Measurements from ENCODE around the gene ATP8A2. TPM values are rescaled to one million over a fixed set of nuclear protein-coding genes. Genes with fewer than 3 reads are reported as not detected.

The ATP8A2 gene
- total RNA-seq, 6 experiments from 2014 or later = not detected

DNA sequence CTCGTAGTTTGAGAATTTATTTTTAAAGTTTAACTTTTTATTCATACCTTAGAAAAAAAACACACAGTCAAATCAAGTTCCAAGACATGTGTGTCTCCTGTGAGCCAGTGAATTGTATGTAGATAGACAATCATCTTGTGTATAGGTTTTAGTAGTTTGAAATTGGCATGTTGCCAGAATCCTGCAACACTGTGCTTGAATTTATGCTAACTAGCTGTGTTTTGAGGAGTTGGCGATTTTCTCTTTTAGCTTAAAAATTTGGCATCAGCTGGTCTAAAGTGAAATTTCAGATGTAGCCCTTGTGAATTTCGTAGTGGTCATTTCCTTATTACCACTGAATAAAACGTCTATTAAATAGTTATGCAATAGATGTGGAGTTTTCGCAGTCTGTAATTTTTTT is 213.2 kb downstream of the ATP8A2 start:
- intact Hi-C loops (cut with DNase I) = loop anchor here in 1 of 2 donors (5.0 kb wide), 1 partner anchor 472 kb away; no protein-coding TSS in a partner anchor
- ATAC-seq (no peak), DNase-seq (no peak)
- H3K4me3 ChIP-seq = no peak overlapping the region
- H3K27me3 ChIP-seq = no peaks in the 10 kb centered on the region
- no peaks in the 10 kb centered on the region for H3K36me3 ChIP-seq
- TF ChIP-seq, protein P1, sequence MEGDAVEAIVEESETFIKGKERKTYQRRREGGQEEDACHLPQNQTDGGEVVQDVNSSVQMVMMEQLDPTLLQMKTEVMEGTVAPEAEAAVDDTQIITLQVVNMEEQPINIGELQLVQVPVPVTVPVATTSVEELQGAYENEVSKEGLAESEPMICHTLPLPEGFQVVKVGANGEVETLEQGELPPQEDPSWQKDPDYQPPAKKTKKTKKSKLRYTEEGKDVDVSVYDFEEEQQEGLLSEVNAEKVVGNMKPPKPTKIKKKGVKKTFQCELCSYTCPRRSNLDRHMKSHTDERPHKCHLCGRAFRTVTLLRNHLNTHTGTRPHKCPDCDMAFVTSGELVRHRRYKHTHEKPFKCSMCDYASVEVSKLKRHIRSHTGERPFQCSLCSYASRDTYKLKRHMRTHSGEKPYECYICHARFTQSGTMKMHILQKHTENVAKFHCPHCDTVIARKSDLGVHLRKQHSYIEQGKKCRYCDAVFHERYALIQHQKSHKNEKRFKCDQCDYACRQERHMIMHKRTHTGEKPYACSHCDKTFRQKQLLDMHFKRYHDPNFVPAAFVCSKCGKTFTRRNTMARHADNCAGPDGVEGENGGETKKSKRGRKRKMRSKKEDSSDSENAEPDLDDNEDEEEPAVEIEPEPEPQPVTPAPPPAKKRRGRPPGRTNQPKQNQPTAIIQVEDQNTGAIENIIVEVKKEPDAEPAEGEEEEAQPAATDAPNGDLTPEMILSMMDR (IDR thresholded peaks at IDR 0.05) = no peak
- TF ChIP-seq POLR2A (IDR thresholded peaks at IDR 0.05) = no peak
- no peaks in the 10 kb centered on the region for H3K9me3 ChIP-seq
- WGBS (ENCODE audit: insufficient coverage, low coverage, low lambda C conversion rate, missing lambda C conversion rate) = 53% methylated on average over 5 of the region's 5 CpGs
- H3K4me1 ChIP-seq = no peaks in the 10 kb centered on the region
- H3K27ac ChIP-seq = no peak overlapping the region

DNA sequence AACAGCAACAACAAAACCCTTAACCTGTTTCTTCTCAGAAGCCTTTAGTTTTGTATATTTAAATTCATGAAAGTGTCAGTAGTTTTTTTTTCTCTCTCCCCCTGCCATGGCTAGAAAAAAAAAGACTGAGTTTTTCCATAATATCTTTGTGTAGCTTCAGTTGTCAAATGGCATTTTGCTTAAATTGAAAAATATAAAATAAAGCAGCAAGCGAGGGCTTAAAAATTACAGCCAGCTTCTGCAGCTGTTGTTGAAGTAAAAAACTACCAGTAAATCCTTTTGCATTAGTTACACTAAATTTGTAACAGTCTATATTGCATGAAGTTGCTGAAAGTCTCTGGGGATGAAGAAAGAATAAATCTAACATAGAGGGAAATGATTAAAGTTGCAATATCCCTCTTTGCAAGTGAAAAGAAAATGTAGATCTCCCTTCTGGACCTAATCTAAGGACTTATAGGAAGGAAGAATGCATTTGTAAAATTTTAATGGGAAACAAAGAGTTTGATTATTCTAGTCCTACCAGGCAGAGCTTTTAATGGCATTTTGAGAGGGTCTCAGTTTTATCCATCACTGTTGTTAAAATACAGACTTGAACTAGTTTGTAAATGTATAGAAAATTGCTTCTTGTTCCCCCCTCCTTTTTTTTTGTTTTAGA is 215.7 kb downstream of the ATP8A2 start:
- Histone ChIP-seq H3K27ac (no peak overlapping the region), H3K9me3 (no peaks in the 10 kb centered on the region), H3K27me3 (peaks cover 0 to 2% of the 10 kb centered on the region in 2 donors), H3K4me3 (no peak overlapping the region), H3K4me1 (no peaks in the 10 kb centered on the region), H3K36me3 (no peaks in the 10 kb centered on the region)
- WGBS (ENCODE audit: insufficient coverage, low coverage, low lambda C conversion rate, missing lambda C conversion rate) = 22% methylated on average over 1 of the region's 1 CpG
- intact Hi-C loops (cut with DNase I) = no loop called here
- no peak for DNase-seq
- no peak for TF ChIP-seq POLR2A (IDR thresholded peaks at IDR 0.05)
- TF ChIP-seq, protein P1 (IDR thresholded peaks at IDR 0.05) = no peak
- ATAC-seq = no peak

DNA sequence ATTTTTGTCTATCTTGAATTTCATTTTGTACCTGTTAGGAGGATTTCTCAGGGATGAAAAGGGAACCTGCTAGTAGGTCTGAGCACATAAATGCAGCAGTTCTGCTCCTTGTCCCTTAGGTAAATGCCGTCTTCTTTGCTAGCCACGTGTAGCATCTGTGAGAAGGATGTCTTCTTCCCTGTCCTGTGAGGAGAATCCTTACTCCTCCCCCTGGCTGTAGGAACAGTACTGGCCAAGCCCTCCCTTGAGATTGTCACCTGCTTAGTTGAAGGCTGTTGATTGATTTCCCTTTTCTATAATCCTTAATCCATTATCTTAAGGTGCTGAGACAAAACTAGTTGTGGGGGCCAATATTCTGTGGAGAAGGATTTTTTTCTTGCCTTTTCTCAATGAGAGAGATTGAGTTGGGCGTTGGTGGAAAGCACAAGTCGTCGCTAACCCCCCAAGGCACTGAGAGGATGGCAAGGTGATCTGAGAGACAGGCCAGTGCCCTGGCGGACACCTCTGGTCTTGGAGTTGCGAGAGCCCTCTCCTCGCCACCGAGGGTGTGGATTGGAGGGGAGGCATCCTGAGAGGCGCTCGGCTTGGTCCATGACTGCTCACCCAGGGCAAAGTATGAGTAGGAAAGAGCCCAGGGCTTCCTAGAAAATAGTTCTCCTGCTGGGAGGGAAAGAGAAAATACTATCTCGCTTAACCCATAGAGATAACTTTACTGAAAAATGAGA is 216.7 kb downstream of the ATP8A2 start:
- intact Hi-C loops (cut with DNase I) = no loop called here
- no peak for TF ChIP-seq POLR2A (IDR thresholded peaks at IDR 0.05)
- TF ChIP-seq, protein P1 (IDR thresholded peaks at IDR 0.05) = no peak
- Histone ChIP-seq H3K27ac (no peak overlapping the region), H3K36me3 (no peaks in the 10 kb centered on the region), H3K4me1 (no peaks in the 10 kb centered on the region), H3K9me3 (no peaks in the 10 kb centered on the region), H3K27me3 (peaks cover 0 to 8% of the 10 kb centered on the region in 2 donors), H3K4me3 (no peak overlapping the region)
- WGBS (ENCODE audit: insufficient coverage, low coverage, low lambda C conversion rate, missing lambda C conversion rate) = 65% methylated on average over 9 of the region's 12 CpGs
- DNase-seq = no peak
- ATAC-seq = no peak

DNA sequence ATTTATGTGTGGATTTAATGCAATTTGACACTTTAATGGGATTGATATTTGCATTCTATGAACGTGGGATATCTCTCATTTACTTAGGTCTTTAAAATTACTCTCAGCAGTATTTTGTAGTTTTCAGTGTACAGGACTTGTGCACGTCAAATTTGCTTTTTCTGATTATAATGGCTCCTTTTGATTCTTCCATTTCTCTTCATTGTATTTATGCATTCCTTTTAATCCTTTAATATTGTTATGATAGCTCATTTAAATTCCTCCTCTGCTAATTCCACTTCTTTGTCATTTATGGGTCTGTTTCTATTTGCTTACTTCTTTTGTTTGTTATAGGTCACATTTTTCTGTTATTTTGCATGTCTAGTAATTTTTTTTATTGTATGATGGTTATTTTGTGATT is 226.6 kb downstream of the ATP8A2 start:
- H3K4me1 ChIP-seq = no peaks in the 10 kb centered on the region
- H3K27ac ChIP-seq = no peak overlapping the region
- no peaks in the 10 kb centered on the region for H3K9me3 ChIP-seq
- intact Hi-C loops (cut with DNase I) = no loop called here
- TF ChIP-seq, protein P1 (IDR thresholded peaks at IDR 0.05) = no peak
- no peak for TF ChIP-seq POLR2A (IDR thresholded peaks at IDR 0.05)
- 34% methylated on average over 2 of the region's 2 CpGs for WGBS (ENCODE audit: insufficient coverage, low coverage, low lambda C conversion rate, missing lambda C conversion rate)
- no peak for ATAC-seq
- no peak for DNase-seq
- no peaks in the 10 kb centered on the region for H3K27me3 ChIP-seq
- no peak overlapping the region for H3K4me3 ChIP-seq
- no peaks in the 10 kb centered on the region for H3K36me3 ChIP-seq

Measured in right lobe of liver (tissue), 6 donors.